NCI-H1092 treated with DMSO at 0.1 percent for 48 hours (cell line): ENCODE measurements around the gene MRPL57.
A peak's percentile ranks its signal among the peaks of the same experiment; 100 is the strongest.
"Not testable (repeated sequence)": the region's sequence is repeated elsewhere in the genome, so short reads cannot be mapped to it uniquely, and the experiment has no call there.

Source experiments
- DNase-seq: peaks from one replicate; lab custom pipeline; 2025; lab: John Stamatoyannopoulos, UW

The MRPL57 gene

DNA sequence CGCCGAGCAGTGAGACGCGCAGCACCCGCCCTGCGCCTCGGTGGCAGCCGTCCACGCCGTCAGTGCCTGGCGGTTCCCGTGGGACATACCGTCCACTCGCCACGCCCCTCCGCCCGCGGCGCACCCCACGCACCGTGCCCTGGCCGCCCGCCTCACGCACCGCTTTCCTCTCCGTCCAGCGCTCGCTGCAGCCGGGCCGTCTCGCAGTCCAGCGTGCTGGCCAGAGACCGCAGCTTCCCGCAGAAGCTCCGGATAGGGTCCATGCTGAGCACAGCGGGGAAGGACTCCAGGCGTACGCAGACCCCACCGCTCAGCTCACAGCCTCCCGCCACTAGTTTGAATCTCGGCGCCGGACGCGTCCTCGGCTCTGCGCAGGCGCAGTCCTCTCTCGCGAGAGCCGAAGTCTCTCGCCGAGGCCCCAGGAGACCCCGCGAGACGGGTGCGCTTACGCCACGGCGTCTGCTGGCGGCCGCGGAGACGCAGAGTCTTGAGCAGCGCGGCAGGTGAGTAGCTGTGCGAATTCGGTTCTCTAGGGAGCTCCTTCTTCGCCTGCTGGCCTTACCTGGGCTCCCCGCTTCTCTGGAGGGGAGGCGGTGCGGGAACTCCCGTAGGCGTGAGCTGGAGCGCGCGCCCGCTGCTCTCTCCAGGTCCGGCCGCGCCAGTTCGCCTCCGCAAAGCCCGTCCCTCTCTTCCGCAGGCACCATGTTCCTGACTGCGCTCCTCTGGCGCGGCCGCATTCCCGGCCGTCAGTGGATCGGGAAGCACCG lies at the start of gene MRPL57, which contains the start of gene SKA3:
Gene MRPL57 (plus strand): TSS at position 444 of the 767 bp plus-strand sequence. CDS start 259 bp downstream, at position 703.
Gene SKA3 (minus strand): TSS at position 338 of the 767 bp plus-strand sequence. CDS start 75 bp downstream, at position 263.
- DNase-seq = peak; percentile 95

GRCh38 chr13:21130116-21130515 lies 46.3 kb upstream of the MRPL57 start:
- DNase-seq = no peak

GRCh38 chr13:21133077-21133476 lies 43.4 kb upstream of the MRPL57 start:
- DNase-seq = no peak

- no peak for DNase-seq
These were observed 42.0 kb upstream of the MRPL57 start for GRCh38 chr13:21134475-21134874.

DNA sequence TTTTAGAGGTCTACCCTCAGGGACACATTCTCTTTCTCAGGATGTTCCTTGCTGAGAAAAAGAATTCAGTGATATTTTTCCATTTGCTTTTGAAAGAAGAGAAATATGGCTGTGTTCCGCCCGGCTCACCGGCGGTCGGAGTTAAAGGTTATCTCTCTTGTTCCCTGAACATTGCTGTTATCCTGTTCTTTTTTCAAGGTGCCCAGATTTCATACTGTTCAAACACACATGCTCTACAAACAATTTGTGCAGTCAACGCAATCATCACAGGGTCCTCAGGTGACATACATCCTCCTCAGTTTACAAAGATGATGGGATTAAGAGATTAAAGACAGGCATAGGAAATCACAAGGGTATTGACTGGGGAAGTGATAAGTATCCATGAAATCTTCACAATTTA lies 40.6 kb upstream of the MRPL57 start:
- DNase-seq = not testable (repeated sequence)

GRCh38 chr13:21137696-21138095 lies 38.8 kb upstream of the MRPL57 start:
- DNase-seq = no peak

- DNase-seq = peak; percentile 6
These were observed 37.9 kb upstream of the MRPL57 start for GRCh38 chr13:21138561-21138960.

DNA sequence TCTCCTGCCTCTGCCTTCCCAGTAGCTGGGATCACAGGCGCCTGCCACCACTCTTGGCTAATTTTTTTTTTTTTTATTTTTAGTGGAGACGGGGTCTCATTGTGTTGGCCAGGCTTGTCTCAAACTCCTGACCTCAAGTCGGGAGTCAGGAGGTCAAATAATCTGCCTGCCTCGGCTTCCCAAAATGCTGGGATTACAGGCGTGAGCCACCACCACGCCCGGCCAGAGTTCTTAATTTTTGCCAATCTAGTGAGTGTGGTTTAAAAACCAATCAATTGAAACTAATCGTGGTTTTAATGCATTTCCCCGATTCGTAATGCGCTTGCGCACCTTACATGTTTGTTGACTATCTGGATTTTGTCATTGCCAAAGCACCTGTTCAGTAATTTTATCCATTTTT lies 37.1 kb upstream of the MRPL57 start:
- DNase-seq = no peak

DNA sequence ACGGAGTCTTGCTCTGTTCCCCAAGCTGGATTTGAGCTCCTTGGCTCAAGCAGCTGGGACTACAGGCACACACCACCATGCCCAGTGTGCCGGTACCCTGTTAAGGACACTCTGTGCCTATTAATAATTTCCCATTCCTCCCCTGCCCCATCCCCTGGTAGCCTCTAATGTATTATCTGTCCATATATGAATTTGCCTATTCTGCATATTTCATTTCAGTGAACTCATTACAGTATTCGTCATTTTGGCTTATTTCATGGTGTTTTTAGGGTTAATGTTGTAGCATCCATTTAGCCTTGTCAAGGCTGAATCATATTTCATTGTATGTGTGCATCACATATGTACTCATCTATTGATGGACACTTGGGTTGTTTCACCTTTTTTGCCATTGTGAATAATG lies 33.7 kb upstream of the MRPL57 start:
- DNase-seq = no peak

- no peak for DNase-seq
These were observed 28.6 kb upstream of the MRPL57 start for GRCh38 chr13:21147827-21148226.

- no peak for DNase-seq
These were observed 27.8 kb upstream of the MRPL57 start for GRCh38 chr13:21148557-21149258.

DNA sequence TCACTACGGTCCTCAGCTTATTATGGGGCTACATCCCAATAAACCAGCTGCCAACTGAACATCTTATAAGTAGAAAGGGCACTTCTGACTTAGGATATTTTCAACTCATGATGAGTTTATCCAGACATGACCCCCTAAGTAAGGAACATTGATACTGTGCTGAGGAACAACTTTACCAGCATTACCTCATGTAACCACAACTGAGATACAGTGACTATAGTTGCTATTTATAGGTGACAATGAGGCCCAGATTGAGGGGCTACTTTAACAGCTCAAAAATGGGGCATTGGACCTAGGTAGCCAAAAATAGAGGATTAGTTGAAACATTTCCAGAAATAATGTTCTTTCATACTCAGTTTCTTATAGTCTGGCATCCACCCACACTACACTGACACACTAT lies 26.9 kb upstream of the MRPL57 start:
- no peak for DNase-seq

GRCh38 chr13:21150013-21150412 lies 26.4 kb upstream of the MRPL57 start:
- DNase-seq = no peak

- DNase-seq = no peak
These were observed 24.1 kb upstream of the MRPL57 start for GRCh38 chr13:21152251-21152899.

- DNase-seq = no peak
These were observed 11.8 kb upstream of the MRPL57 start for GRCh38 chr13:21164631-21165030.

- DNase-seq = not testable (repeated sequence)
These were observed 10.9 kb upstream of the MRPL57 start for GRCh38 chr13:21165606-21166005.

- DNase-seq = no peak
These were observed 5.0 kb upstream of the MRPL57 start for GRCh38 chr13:21171420-21171819.

DNA sequence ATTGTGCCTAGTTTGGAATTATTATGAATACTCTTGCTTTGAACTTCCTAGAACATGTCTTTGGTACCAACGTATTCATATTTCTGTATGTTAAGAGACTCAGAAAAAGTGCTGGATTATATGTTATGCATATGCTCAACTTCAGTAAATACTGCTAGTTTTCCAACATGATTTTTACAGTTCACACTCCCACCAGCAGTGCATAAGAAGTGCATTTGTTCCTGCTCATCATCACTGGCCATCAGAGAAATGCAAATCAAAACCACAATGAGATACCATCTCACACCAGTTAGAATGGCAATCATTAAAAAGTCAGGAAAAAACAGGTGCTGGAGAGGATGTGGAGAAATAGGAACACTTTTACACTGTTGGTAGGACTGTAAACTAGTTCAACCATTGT lies 2.7 kb upstream of the MRPL57 start:
- not testable (repeated sequence) for DNase-seq

DNA sequence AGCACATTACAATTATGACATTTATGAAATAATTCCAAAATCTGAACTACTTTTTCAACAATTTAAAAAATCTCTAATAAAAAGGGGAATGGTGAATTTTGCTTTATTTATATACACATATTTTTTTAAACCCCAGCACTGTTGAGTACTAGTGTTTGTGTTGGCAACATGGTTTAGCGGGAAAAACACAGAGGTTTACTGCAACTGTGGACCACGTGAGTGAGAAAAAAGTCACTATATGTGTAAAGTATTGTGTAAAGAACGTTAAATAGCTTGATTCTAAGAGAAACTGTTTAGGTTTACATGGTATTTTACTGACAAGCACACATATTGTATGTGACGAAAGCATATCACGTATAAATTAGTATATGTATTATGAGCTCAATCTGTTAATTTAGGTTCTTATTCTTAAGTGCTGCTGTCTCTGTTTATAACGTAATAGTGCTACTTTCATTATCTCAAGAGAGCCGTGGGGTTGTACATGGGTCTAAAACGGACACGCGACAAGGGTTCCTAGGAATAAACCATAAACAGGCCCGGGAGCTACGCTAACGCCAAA lies 723 bp upstream of the MRPL57 start:
- peak; percentile 27 for DNase-seq

DNA sequence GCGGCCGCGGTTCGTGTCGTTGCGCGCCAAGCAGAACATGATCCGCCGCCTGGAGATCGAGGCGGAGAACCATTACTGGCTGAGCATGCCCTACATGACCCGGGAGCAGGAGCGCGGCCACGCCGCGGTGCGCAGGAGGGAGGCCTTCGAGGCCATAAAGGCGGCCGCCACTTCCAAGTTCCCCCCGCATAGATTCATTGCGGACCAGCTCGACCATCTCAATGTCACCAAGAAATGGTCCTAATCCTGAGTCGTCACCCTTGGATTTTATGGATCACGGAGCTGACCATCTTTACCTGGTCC lies 475 bp downstream of the MRPL57 start:
- DNase-seq = no peak

GRCh38 chr13:21181671-21182070 lies 5.2 kb downstream of the MRPL57 start:
- no peak for DNase-seq

DNA sequence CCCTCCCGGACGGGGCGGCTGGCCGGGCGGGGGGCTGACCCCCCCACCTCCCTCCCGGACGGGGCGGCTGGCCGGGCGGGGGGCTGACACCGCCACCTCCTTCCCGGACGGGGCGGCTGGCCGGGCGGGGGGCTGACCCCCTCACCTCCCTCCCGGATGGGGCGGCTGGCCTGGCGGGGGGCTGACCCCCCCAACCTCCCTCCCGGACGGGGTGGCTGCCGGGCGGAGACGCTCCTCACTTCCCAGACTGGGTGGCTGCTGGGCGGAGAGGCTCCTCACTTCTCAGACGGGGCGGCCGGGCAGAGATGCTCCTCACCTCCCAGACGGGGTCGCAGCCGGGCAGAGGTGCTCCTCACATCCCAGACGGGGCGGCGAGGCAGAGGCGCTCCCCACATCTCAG lies 10.0 kb downstream of the MRPL57 start:
- DNase-seq = not testable (repeated sequence)

DNA sequence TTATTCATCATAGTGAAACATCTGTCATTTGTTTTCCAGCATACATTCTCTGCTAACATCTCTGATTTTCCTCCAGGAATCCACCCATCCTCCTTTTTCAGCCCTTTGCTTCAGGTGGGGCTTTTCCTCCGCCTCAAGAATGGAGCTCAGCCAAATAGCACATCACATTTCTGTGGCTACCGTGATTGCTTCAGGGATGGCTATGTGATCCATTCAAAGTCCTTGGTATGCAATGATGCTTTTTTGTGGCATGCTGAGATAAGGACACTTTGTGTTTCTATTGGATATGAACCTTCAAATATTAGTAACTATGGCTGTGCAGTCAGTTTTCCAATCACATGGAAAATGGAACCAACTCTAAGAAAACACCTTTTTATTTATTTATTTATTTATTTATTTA lies 18.3 kb downstream of the MRPL57 start:
- DNase-seq = not testable (repeated sequence)
